ENCODE measurements around the gene CACUL1. TPM values are rescaled to one million over a fixed set of nuclear protein-coding genes. Genes with fewer than 3 reads are reported as not detected.
"Not testable (repeated sequence)": the region's sequence is repeated elsewhere in the genome, so short reads cannot be mapped to it uniquely, and the experiment has no call there.

The CACUL1 gene
- total RNA-seq, 1 donor from 2014 or later = 21.4 TPM

DNA sequence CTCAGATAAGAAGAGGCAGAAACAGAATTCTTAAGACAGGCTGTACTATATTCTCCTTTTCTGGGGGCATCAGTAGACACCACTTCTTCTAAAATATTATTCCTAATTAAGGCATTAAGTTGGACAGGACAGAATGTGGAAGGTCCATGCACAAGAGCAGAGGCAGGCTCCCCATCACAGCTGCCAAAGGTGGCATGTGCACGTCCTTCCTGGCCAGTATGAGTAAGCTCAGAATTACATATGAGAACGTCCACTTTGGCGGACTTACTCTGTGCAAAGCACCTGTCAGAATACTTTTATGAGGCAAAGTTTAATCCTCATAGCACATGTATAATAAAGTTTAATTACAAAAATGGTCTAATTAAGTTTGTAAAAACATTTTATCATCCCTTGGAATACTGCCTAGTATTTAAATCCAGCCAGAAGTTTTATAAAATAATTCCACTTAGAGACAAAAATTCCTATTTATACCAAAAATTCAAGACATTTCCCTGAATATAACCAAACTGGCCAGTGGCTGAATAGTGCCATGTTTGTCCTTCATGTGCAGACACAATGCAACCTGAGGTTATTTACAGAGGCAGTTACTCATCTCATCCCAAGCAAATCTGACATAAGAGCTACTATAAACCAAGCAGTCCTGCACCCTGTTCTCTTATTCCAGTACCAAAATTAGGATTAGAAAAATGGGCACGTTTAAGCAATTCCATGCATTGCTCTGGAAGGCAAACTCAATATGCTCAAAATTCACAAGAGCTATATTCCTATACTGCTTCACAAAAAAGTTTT is 65.5 kb downstream of the CACUL1 start:
- no peak for DNase-seq (ENCODE audit: low read depth in 2 of 2)

- no peak for DNase-seq (ENCODE audit: low read depth in 2 of 2)
Measured at GRCh38 chr10:118687472-118687871, 67.3 kb downstream of the CACUL1 start.

GRCh38 chr10:118682533-118682932 is 72.2 kb downstream of the CACUL1 start:
- no peak for DNase-seq (ENCODE audit: low read depth in 2 of 2)

DNA sequence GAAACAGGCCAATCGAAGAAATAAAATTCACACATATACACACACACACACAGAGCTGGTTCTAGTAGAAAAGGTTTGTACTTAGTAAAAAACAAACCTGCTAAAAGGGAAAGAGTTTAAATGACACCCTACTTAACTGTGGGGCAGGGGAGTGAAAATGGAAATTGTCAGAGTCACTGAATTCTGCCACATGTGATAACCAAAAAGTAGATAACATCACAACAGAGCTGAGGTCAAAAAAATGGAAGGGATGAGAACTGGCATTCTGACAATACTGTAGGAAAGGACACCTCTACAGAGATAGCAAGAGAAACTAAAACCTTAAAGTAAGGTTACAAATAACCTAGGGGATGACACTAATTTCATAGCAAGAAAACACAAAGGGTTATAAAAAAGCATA is 74.6 kb downstream of the CACUL1 start:
- no peak for DNase-seq (ENCODE audit: low read depth in 2 of 2)

- DNase-seq (ENCODE audit: low read depth in 2 of 2) = no peak
Measured at GRCh38 chr10:118674226-118674919, 80.4 kb downstream of the CACUL1 start.

DNA sequence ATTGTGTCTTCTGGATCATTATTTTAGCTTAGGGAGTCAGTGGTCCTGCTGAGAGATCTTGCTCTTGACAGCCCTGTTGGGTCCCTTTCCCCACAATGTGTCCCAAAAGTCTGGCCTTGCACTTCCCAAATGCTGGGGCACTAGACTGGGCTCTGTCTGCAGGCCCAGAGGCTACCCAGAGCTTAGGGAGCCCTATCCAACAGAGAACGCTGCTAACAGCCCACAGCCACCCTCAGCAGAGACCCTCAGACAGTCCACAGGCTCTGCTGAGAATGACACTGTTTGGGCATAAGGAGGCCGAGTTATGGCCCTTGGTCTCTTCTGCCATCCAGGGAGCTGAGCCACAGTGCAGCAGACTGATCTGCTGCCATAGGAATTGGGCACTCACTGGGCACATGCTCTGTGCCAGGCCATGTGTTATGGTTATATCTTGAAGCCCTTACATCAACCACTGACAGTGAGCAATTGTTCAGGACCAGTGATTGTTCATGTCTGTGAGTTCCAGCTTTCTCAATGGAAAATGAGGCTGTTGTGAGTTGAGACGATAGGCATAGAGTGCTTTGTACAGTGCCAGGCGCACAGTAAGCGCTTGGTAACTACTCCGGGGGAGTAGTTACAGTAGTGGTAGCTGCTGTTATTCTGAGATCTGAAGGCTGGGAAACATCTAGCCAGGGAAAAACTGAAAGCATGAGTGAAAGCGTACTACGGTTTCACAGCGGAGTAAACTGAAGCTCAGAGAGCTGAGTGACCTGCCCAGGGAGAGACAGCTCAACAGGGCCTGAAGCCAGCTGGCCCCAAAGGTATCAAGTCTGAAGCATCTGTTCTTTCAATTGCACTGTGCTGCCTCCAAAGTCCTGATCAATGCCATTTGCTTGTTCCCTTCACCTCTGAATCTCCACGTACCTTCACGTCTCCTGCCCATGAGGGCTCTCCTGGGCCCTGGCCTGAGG is 81.7 kb downstream of the CACUL1 start:
- DNase-seq (ENCODE audit: low read depth in 2 of 2) = no peak

DNA sequence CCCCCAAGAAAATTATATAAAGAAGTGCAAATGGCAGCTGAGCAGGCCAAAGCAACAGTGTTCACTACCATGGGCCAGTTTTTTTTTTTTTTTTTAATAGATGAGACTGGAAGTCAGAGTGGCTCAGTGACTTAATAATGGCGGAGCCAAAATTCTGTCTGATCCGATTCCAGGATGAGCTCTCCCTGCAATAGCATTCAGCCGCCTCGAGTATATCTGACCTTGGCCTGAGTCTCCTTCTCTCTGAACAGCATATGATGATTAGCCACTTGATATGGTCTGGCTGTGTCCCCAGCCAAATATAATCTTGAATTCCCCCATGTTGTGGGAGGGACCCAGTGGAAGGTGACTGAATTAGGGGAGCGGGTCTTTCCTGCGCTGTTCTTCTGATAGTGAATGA is 82.6 kb downstream of the CACUL1 start:
- no peak for DNase-seq (ENCODE audit: low read depth in 2 of 2)

- DNase-seq (ENCODE audit: low read depth in 2 of 2) = not testable (repeated sequence)
Measured at GRCh38 chr10:118671221-118671620, 83.5 kb downstream of the CACUL1 start.

GRCh38 chr10:118670472-118671124 is 84.2 kb downstream of the CACUL1 start:
- DNase-seq (ENCODE audit: low read depth in 2 of 2) = no peak

GRCh38 chr10:118669835-118670234 is 84.9 kb downstream of the CACUL1 start:
- DNase-seq (ENCODE audit: low read depth in 2 of 2) = no peak

- DNase-seq (ENCODE audit: low read depth in 2 of 2) = peak; percentile 41 to 53
Measured at GRCh38 chr10:118669020-118669791, 85.6 kb downstream of the CACUL1 start.

DNA sequence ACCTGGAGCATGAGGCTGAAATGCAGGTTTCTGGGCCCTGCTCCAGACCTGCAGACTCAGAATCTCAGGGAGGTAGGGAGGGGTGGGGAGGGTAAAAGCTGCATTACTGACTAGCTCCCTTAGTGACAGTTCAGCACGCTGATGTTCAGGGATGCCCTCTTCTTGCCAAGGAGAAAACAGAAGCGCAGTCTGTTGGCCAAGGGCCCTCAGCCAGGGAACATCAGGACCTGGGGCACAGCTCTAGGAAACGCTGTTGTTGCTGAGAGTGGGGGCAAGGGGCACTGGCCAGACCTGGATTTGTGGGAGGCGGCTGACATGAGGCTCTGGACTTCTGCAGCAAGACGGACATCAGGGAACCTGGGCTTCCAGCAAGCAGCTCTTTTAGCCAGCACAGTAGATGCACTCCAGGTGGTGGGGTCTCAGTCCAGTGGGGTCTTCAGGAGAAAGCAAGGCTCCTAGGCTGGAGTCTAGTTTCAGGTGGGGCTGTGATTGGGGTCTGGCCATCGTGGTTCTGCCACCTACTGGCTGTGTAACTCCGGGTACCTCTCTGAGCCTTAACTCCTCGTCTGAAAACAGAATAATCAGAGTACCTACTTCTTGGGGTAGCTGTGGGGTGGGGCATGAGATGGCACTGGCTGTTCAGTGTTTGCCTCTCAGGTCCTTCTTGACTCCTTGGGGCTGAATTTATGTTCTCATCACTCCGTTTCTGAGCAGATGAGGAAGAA is 86.4 kb downstream of the CACUL1 start:
- DNase-seq (ENCODE audit: low read depth in 2 of 2) = no peak

GRCh38 chr10:118667732-118668131 is 87.0 kb downstream of the CACUL1 start:
- DNase-seq (ENCODE audit: low read depth in 2 of 2) = no peak

- no peak for DNase-seq (ENCODE audit: low read depth in 2 of 2)
Measured at GRCh38 chr10:118666350-118666749, 88.4 kb downstream of the CACUL1 start.

DNA sequence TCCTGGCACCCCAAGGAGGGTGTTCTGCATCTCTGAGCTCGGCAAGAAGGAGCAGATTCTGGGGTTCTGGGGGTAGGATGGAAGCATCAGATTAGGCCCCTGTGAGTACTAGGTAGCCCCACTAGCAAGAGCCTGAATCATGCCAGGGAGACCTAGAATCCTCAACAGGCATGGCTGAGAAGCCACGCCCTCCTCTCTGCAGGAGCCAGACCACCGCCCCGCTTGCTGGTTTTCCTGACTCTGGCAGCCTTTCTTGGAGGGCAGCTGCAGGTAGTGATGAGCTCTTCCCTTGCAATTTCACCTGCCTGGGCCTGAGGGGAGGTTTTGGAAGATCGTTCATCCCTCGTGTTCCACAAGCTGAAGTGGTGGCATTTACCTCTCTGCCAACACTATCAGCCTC is 90.4 kb downstream of the CACUL1 start:
- DNase-seq (ENCODE audit: low read depth in 2 of 2) = no peak

DNA sequence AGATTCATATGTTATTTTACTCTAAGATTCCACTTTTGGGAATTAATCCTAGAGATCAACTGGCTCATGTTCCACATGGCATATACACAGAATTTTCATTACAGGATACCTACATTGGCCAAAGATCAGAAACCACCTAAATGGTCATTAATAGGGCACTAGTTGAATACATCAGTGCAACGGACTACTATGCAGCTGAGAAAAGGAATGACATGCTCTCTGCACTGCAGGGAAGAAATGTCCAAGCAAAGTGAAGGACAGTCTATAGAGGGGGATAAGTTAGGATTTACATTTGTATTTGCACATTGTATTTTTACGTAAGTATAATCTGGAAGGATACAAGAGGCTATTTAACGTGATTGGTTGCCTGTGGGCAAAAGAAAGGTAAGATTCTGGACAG is 91.6 kb downstream of the CACUL1 start:
- DNase-seq (ENCODE audit: low read depth in 2 of 2) = no peak

GRCh38 chr10:118662228-118663035 is 92.3 kb downstream of the CACUL1 start:
- DNase-seq (ENCODE audit: low read depth in 2 of 2) = no peak

- DNase-seq (ENCODE audit: low read depth in 2 of 2) = no peak
Measured at GRCh38 chr10:118658762-118659161, 96.0 kb downstream of the CACUL1 start.

- DNase-seq (ENCODE audit: low read depth in 2 of 2) = not testable (repeated sequence)
Measured at GRCh38 chr10:118658168-118658567, 96.6 kb downstream of the CACUL1 start.
